Lung (tissue), 12 donors: ENCODE measurements around the gene BHLHA15. TPM values are rescaled to one million over a fixed set of nuclear protein-coding genes. Genes with fewer than 3 reads are reported as not detected.
A peak's percentile ranks its signal among the peaks of the same experiment; 100 is the strongest.

Source experiments
- ATAC-seq: fragments of 200-7000 bp; cut with Tn5 transposase; one replicate; pipeline ENCODE4 v1.9.1; 2020; ENCODE audit warnings: moderate number of reproducible peaks; ENCODE audit not compliant: insufficient read depth, low FRiP score
- DNase-seq, 3 donors: peaks; one replicate each; pipeline ENCODE4 v3.0.0-alpha.2; 2013 to 2017
- H3K27ac ChIP-seq, 2 donors: one replicate each; pipeline ENCODE4 v1.5.1; 2013; ENCODE audit warnings: mild to moderate bottlenecking in 2 of 2, moderate library complexity in 2 of 2, control low read depth in 1 of 2, inconsistent platforms in 1 of 2, low read depth in 1 of 2, low read length in 1 of 2
- H3K27me3 ChIP-seq, 3 donors: one replicate each; pipeline ENCODE4 v1.5.1; 2013; ENCODE audit warnings: low read length in 2 of 3; ENCODE audit not compliant: control insufficient read depth in 3 of 3, insufficient read depth in 3 of 3
- H3K36me3 ChIP-seq, 4 donors: one replicate each; pipeline ENCODE4 v1.5.1; 2013; ENCODE audit warnings: low read length in 4 of 4, mild to moderate bottlenecking in 1 of 4, moderate library complexity in 1 of 4; ENCODE audit not compliant: control insufficient read depth in 4 of 4, insufficient read depth in 4 of 4
- H3K4me1 ChIP-seq, 5 donors: one replicate each; pipeline ENCODE4 v1.5.1; 2013; ENCODE audit warnings: low read length in 5 of 5, mild to moderate bottlenecking in 2 of 5, moderate library complexity in 1 of 5; ENCODE audit not compliant: control insufficient read depth in 5 of 5, insufficient read depth in 5 of 5
- H3K4me3 ChIP-seq: one replicate; pipeline ENCODE4 v1.5.1; 2013; ENCODE audit warnings: mild to moderate bottlenecking, control low read depth, moderate library complexity
- H3K9ac ChIP-seq, 2 donors: one replicate each; pipeline ENCODE4 v1.5.1; 2013; ENCODE audit warnings: low read length in 2 of 2, control low read depth in 1 of 2; ENCODE audit not compliant: insufficient read depth in 1 of 2
- H3K9me3 ChIP-seq, 4 donors: one replicate each; pipeline ENCODE4 v1.5.1; 2013; ENCODE audit warnings: low read length in 3 of 4, mild to moderate bottlenecking in 1 of 4, moderate library complexity in 1 of 4; ENCODE audit not compliant: control insufficient read depth in 4 of 4, insufficient read depth in 3 of 4
- CTCF ChIP-seq: IDR thresholded peaks from 2 replicates; pipeline ENCODE4 v1.5.1; 2012; ENCODE audit warnings: mild to moderate bottlenecking; ENCODE audit errors: control extremely low read depth, extremely low read depth
- WGBS, 2 donors: extraction: QIAGEN DNeasy Blood & Tissue Kit; methylation state at CpG; one replicate each; pipeline ENCODE4 v1.1.7; 2013; 5-methylcytosine and 5-hydroxymethylcytosine counted together
- polyA plus RNA-seq, 2 donors: library from polyadenylated mRNA; stranded (reverse); fragments of 200-250 nt; gene quantifications; one replicate each; pipeline ENCODE4 v1.2.1, GENCODE V29; 2013
- total RNA-seq, 2 donors: library from RNA; depleted of rRNA in 1 of 2; stranded (reverse); fragments of >200 nt in 1 of 2; gene quantifications; one replicate each; pipeline ENCODE4 v1.2.1, GENCODE V29; 2014 to 2021
- donor health status: control.
- donor health status: control.
- donor health status: Bipolar disorder and iron deficiency.
- donor health status: healthy.
- donor health status: DM: yes; HTN: yes; CAD: no.

Gene BHLHA15
- total and polyA plus RNA-seq, 4 donors = 0.93 to 4.0 (median 2.6) TPM

GRCh38 chr7:98167653-98168052 is 43.6 kb upstream of the BHLHA15 start:
- WGBS, 2 donors = 94 to 95% methylated on average over 15 of the region's 15 CpGs
- H3K4me3 ChIP-seq = no peak overlapping the region
- no peaks in the 10 kb centered on the region for H3K27me3 ChIP-seq
- no peak for DNase-seq
- H3K4me1 ChIP-seq = peaks cover 0 to 14% (median 8%) of the 10 kb centered on the region in 5 donors
- TF ChIP-seq CTCF = no peak
- no peak overlapping the region for H3K27ac ChIP-seq
- no peak for ATAC-seq
- no peaks in the 10 kb centered on the region for H3K9me3 ChIP-seq
- no peak overlapping the region for H3K9ac ChIP-seq
- peaks cover 0 to 6% (median 0%) of the 10 kb centered on the region in 4 donors for H3K36me3 ChIP-seq

- DNase-seq (peak; percentile 58 to 76 (median 68)), ATAC-seq (peak; percentile 49)
- Histone ChIP-seq H3K9ac (no peak overlapping the region), H3K4me1 (peaks cover 0 to 16% (median 8%) of the 10 kb centered on the region in 5 donors), H3K4me3 (no peak overlapping the region), H3K36me3 (peaks cover 0 to 6% (median 0%) of the 10 kb centered on the region in 4 donors), H3K9me3 (no peaks in the 10 kb centered on the region), H3K27me3 (no peaks in the 10 kb centered on the region), H3K27ac (no peak overlapping the region)
- 67 to 77% methylated on average over 17 of the region's 17 CpGs for WGBS, 2 donors
- peak; percentile 81 for TF ChIP-seq CTCF
These were observed 42.9 kb upstream of the BHLHA15 start for GRCh38 chr7:98168181-98168903.

- TF ChIP-seq CTCF = no peak
- no peak for DNase-seq
- no peak for ATAC-seq
- 88 to 89% methylated on average over 5 of the region's 5 CpGs for WGBS, 2 donors
- Histone ChIP-seq H3K27me3 (no peaks in the 10 kb centered on the region), H3K27ac (no peak overlapping the region), H3K36me3 (peaks cover 0 to 6% (median 0%) of the 10 kb centered on the region in 4 donors), H3K9me3 (no peaks in the 10 kb centered on the region), H3K9ac (no peak overlapping the region), H3K4me3 (no peak overlapping the region), H3K4me1 (peaks cover 0 to 9% (median 3%) of the 10 kb centered on the region in 5 donors)
These were observed 42.2 kb upstream of the BHLHA15 start for GRCh38 chr7:98168904-98169621.
